Neural cell (in vitro differentiated cells): ENCODE data around the gene KDELR1. TPM values are rescaled to one million over a fixed set of nuclear protein-coding genes. Genes with fewer than 3 reads are reported as not detected.

ENCODE experiments used
- H2AFZ ChIP-seq: fragments of 200-600, 300-800 bp; sonication (generic), shearing (Covaris generic); 2 replicates; pipeline ENCODE4 v1.6.0; 2014; ENCODE audit warnings: low read depth, mild to moderate bottlenecking, antibody characterized with exemption, low read length, moderate library complexity
- H3F3A ChIP-seq: fragments of 200-600 bp; shearing (Covaris generic); 2 replicates; pipeline ENCODE4 v1.6.1; 2016; ENCODE audit warnings: mild to moderate bottlenecking, moderate library complexity, mixed read lengths, antibody characterized with exemption, low read length; ENCODE audit not compliant: insufficient read depth, poor library complexity, severe bottlenecking
- H3K27ac ChIP-seq: fragments of 200-600, 300-800 bp; sonication (generic), shearing (Covaris generic); 2 replicates; pipeline ENCODE4 v1.5.1; 2014; ENCODE audit warnings: mild to moderate bottlenecking, low read length, moderate library complexity
- H3K27me3 ChIP-seq: fragments of 300-800, 200-600 bp; sonication (generic), shearing (Covaris generic); 2 replicates; pipeline ENCODE4 v1.6.0; 2014; ENCODE audit warnings: mild to moderate bottlenecking, low read depth, low read length, moderate library complexity; ENCODE audit not compliant: insufficient read depth
- H3K36me3 ChIP-seq: fragments of 300-800, 200-600 bp; sonication (generic), shearing (Covaris generic); 2 replicates; pipeline ENCODE4 v1.5.1; 2014; ENCODE audit warnings: mild to moderate bottlenecking, antibody characterized with exemption, low read length, moderate library complexity; ENCODE audit not compliant: insufficient read depth
- H3K4me2 ChIP-seq: fragments of 300-800, 200-600 bp; sonication (generic), shearing (Covaris generic); 2 replicates; pipeline ENCODE4 v1.6.0; 2014; ENCODE audit warnings: mild to moderate bottlenecking, low read length
- H3K4me3 ChIP-seq: fragments of 300-800, 200-600 bp; sonication (generic), shearing (Covaris generic); 2 replicates; pipeline ENCODE4 v1.5.1; 2014; ENCODE audit warnings: mild to moderate bottlenecking, low read length, moderate library complexity
- H3K79me2 ChIP-seq: fragments of 200-600 bp; shearing (Covaris generic); replicated peaks from 2 replicates; pipeline ENCODE4 v1.6.0; 2014; ENCODE audit warnings: mild to moderate bottlenecking, low read length, moderate library complexity; ENCODE audit not compliant: insufficient read depth
- H3K9ac ChIP-seq: fragments of 300-800, 200-600 bp; sonication (generic), shearing (Covaris generic); 2 replicates; pipeline ENCODE4 v1.6.1; 2016; ENCODE audit warnings: mild to moderate bottlenecking, low read length, mixed read lengths
- H3K9me2 ChIP-seq: fragments of 200-600 bp; shearing (Covaris generic); 2 replicates; pipeline ENCODE4 v1.6.1; 2016; ENCODE audit warnings: mild to moderate bottlenecking, low read length, mixed read lengths; ENCODE audit not compliant: insufficient read depth
- H3K9me3 ChIP-seq: fragments of 200-600, 300-800 bp; sonication (generic), shearing (Covaris generic); 2 replicates; pipeline ENCODE4 v1.6.1; 2016; ENCODE audit warnings: mild to moderate bottlenecking, mixed run types, low read length, moderate library complexity, mixed read lengths
- H4K20me1 ChIP-seq: fragments of 200-600 bp; shearing (Covaris generic); 2 replicates; pipeline ENCODE4 v1.6.1; 2016; ENCODE audit warnings: mild to moderate bottlenecking, mixed run types; ENCODE audit not compliant: insufficient read depth
- EP300 ChIP-seq: fragments of 450-650 bp; conservative IDR thresholded peaks from 2 replicates; pipeline ENCODE4 v1.6.1; 2014; ENCODE audit warnings: antibody characterized with exemption, mild to moderate bottlenecking, moderate library complexity; ENCODE audit not compliant: poor library complexity, severe bottlenecking
- EZH2 ChIP-seq: fragments of 200-600, 300-800 bp; shearing (Covaris generic), sonication (generic); IDR thresholded peaks from 2 replicates; pipeline ENCODE4 v1.6.1; 2014; ENCODE audit warnings: antibody characterized with exemption, low read length, borderline replicate concordance, mild to moderate bottlenecking; ENCODE audit not compliant: insufficient read depth, poor library complexity, severe bottlenecking
- MXI1 ChIP-seq: fragments of 450-650 bp; conservative IDR thresholded peaks from 2 replicates; pipeline ENCODE4 v1.6.1; 2014; ENCODE audit warnings: antibody characterized with exemption, mild to moderate bottlenecking; ENCODE audit not compliant: poor library complexity, severe bottlenecking
- POLR2AphosphoS5 ChIP-seq: IDR thresholded peaks from 2 replicates; pipeline ENCODE4 v1.6.1; 2012
- RAD21 ChIP-seq: fragments of 450-650 bp; conservative IDR thresholded peaks from 2 replicates; pipeline ENCODE4 v1.6.1; 2014; ENCODE audit warnings: antibody characterized with exemption, mild to moderate bottlenecking, moderate library complexity
- REST ChIP-seq: IDR thresholded peaks from 2 replicates; pipeline ENCODE4 v1.6.1; 2012; ENCODE audit warnings: borderline replicate concordance
- SMC3 ChIP-seq: fragments of 450-650 bp; conservative IDR thresholded peaks from 2 replicates; pipeline ENCODE4 v1.6.1; 2014; ENCODE audit warnings: antibody characterized with exemption, mild to moderate bottlenecking, moderate library complexity; ENCODE audit not compliant: poor library complexity
- TAF1 ChIP-seq: IDR thresholded peaks from 2 replicates; pipeline ENCODE4 v1.6.1; 2012; ENCODE audit warnings: low read depth
- polyA plus RNA-seq: library from polyadenylated mRNA; depleted of rRNA; stranded (reverse); fragments of >200 nt; gene quantifications from 2 replicates; pipeline ENCODE4 v1.2.3, GENCODE V29; 2014
- TF ChIP-seq, protein P1 (sequence below): fragments of 450-650 bp; IDR thresholded peaks from 2 replicates; pipeline ENCODE4 v1.5.1; 2014; ENCODE audit warnings: antibody characterized with exemption, mild to moderate bottlenecking, moderate library complexity; ENCODE audit not compliant: poor library complexity, severe bottlenecking

Gene KDELR1
- polyA plus RNA-seq, 1 donor from 2014 or later = 46.9 TPM

GRCh38 chr19:48341515-48342413, 49.6 kb downstream of the KDELR1 start:
- Histone ChIP-seq H3K9ac (no peak overlapping the region), H3K9me3 (no peaks in the 10 kb centered on the region), H3K4me2 (no peak overlapping the region), H3K9me2 (no peaks in the 10 kb centered on the region), H3K27ac (no peak overlapping the region), H3K27me3 (no peaks in the 10 kb centered on the region), H3F3A (no peaks in the 10 kb centered on the region), H2AFZ (no peak overlapping the region), H3K36me3 (no peaks in the 10 kb centered on the region), H3K4me3 (no peak overlapping the region), H3K79me2 (no peaks in the 10 kb centered on the region), H4K20me1 (no peaks in the 10 kb centered on the region)
- TF ChIP-seq POLR2AphosphoS5 (no peak), EZH2 (no peak), RAD21 (no peak), MXI1 (no peak), EP300 (no peak), REST (no peak), SMC3 (no peak), TAF1 (no peak)
- TF ChIP-seq, protein P1, sequence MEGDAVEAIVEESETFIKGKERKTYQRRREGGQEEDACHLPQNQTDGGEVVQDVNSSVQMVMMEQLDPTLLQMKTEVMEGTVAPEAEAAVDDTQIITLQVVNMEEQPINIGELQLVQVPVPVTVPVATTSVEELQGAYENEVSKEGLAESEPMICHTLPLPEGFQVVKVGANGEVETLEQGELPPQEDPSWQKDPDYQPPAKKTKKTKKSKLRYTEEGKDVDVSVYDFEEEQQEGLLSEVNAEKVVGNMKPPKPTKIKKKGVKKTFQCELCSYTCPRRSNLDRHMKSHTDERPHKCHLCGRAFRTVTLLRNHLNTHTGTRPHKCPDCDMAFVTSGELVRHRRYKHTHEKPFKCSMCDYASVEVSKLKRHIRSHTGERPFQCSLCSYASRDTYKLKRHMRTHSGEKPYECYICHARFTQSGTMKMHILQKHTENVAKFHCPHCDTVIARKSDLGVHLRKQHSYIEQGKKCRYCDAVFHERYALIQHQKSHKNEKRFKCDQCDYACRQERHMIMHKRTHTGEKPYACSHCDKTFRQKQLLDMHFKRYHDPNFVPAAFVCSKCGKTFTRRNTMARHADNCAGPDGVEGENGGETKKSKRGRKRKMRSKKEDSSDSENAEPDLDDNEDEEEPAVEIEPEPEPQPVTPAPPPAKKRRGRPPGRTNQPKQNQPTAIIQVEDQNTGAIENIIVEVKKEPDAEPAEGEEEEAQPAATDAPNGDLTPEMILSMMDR = no peak

DNA sequence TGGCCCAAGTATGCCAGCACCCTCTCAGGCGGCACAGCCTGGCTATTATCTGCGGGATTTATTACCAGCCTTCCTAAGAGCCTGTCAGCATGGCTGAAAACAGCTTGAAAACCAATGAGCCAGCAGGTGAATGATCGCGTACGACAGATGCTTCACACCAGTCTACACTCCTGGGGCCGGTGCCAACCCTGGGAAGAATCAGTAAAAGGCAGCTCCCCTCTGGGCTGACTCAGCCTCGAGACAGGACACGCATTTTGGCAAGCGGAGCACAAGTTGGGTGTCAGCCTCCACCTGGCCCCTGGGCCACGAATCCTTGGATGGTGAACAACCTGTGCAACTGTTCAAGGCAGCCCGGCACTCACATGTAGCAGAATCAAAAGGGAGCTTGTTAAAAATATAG, 50.4 kb downstream of the KDELR1 start:
- no peaks in the 10 kb centered on the region for H3K27me3 ChIP-seq
- H3K9me2 ChIP-seq = no peaks in the 10 kb centered on the region
- no peak overlapping the region for H3K4me2 ChIP-seq
- no peak overlapping the region for H3K9ac ChIP-seq
- H3K4me3 ChIP-seq = no peak overlapping the region
- no peaks in the 10 kb centered on the region for H3K79me2 ChIP-seq
- H3K36me3 ChIP-seq = no peaks in the 10 kb centered on the region
- no peaks in the 10 kb centered on the region for H4K20me1 ChIP-seq
- TF ChIP-seq REST (no peak), EP300 (no peak), EZH2 (no peak)
- no peaks in the 10 kb centered on the region for H3F3A ChIP-seq
- no peak overlapping the region for H2AFZ ChIP-seq
- H3K9me3 ChIP-seq = no peaks in the 10 kb centered on the region
- H3K27ac ChIP-seq = no peak overlapping the region
